Measurements from ENCODE around the gene PLCB2.

The PLCB2 gene

GRCh38 chr15:40273428-40273827 is 34.3 kb downstream of the PLCB2 start:
- TF ChIP-seq REST (IDR thresholded peaks at IDR 0.05; ENCODE audit: insufficient read depth in 1 of 2, low read depth in 2 of 2, low read length in 2 of 2) (no peak), POLR2AphosphoS5 (IDR thresholded peaks at IDR 0.05; ENCODE audit: low read depth, low read length) (no peak), FOXP2 (optimal IDR thresholded peaks at IDR 0.05; ENCODE audit: borderline replicate concordance, extremely low read depth, extremely low read length, insufficient read depth) (no peak)

- TF ChIP-seq SIN3A (IDR thresholded peaks at IDR 0.05; ENCODE audit: borderline replicate concordance, insufficient read depth, low read length) (no peak), REST (IDR thresholded peaks at IDR 0.05; ENCODE audit: insufficient read depth in 1 of 2, low read depth in 2 of 2, low read length in 2 of 2) (no peak), POLR2AphosphoS5 (IDR thresholded peaks at IDR 0.05; ENCODE audit: low read depth, low read length) (no peak), FOXP2 (optimal IDR thresholded peaks at IDR 0.05; ENCODE audit: borderline replicate concordance, extremely low read depth, extremely low read length, insufficient read depth) (no peak), TAF1 (IDR thresholded peaks at IDR 0.05; ENCODE audit: borderline replicate concordance, insufficient read depth, low read length) (no peak)
Observed at GRCh38 chr15:40272485-40273056, 35.2 kb downstream of the PLCB2 start.

GRCh38 chr15:40271685-40272484 is 35.9 kb downstream of the PLCB2 start:
- TF ChIP-seq FOXP2 (optimal IDR thresholded peaks at IDR 0.05; ENCODE audit: borderline replicate concordance, extremely low read depth, extremely low read length, insufficient read depth): no peak

- TF ChIP-seq SIN3A (IDR thresholded peaks at IDR 0.05; ENCODE audit: borderline replicate concordance, insufficient read depth, low read length): no peak
- no peak for TF ChIP-seq POLR2AphosphoS5 (IDR thresholded peaks at IDR 0.05; ENCODE audit: low read depth, low read length)
- TF ChIP-seq TAF1 (IDR thresholded peaks at IDR 0.05; ENCODE audit: borderline replicate concordance, insufficient read depth, low read length): no peak
- no peak for TF ChIP-seq REST (IDR thresholded peaks at IDR 0.05; ENCODE audit: insufficient read depth in 1 of 2, low read depth in 2 of 2, low read length in 2 of 2)
- TF ChIP-seq FOXP2 (optimal IDR thresholded peaks at IDR 0.05; ENCODE audit: borderline replicate concordance, extremely low read depth, extremely low read length, insufficient read depth): no peak
Observed at GRCh38 chr15:40270246-40270995, 37.3 kb downstream of the PLCB2 start.

GRCh38 chr15:40269604-40270003 is 38.1 kb downstream of the PLCB2 start:
- TF ChIP-seq REST (IDR thresholded peaks at IDR 0.05; ENCODE audit: insufficient read depth in 1 of 2, low read depth in 2 of 2, low read length in 2 of 2) (no peak), TAF1 (IDR thresholded peaks at IDR 0.05; ENCODE audit: borderline replicate concordance, insufficient read depth, low read length) (no peak), FOXP2 (optimal IDR thresholded peaks at IDR 0.05; ENCODE audit: borderline replicate concordance, extremely low read depth, extremely low read length, insufficient read depth) (no peak)
